ENCODE results near the gene AMN1.

Gene AMN1

GRCh38 chr12:31752450-31752849 lies 23.6 kb upstream of the AMN1 start:
- TF ChIP-seq ISL1 (CRISPR knock-in tag; IDR thresholded peaks at IDR 0.05) (no peak), PPARA (CRISPR knock-in tag; IDR thresholded peaks at IDR 0.05; ENCODE audit: borderline replicate concordance) (no peak), ARNTL (CRISPR knock-in tag; IDR thresholded peaks at IDR 0.05; ENCODE audit: borderline replicate concordance, low read depth) (no peak), BACH2 (CRISPR knock-in tag; IDR thresholded peaks at IDR 0.05; ENCODE audit: borderline replicate concordance) (no peak), CSDC2 (CRISPR knock-in tag; IDR thresholded peaks at IDR 0.05) (no peak), ZNF565 (CRISPR knock-in tag; conservative IDR thresholded peaks at IDR 0.05; ENCODE audit: low read depth) (no peak), GLIS3 (CRISPR knock-in tag; IDR thresholded peaks at IDR 0.05) (no peak), ZNF8 (CRISPR knock-in tag; IDR thresholded peaks at IDR 0.05) (no peak), TSHZ2 (CRISPR knock-in tag; IDR thresholded peaks at IDR 0.05) (no peak), RARB (CRISPR knock-in tag; IDR thresholded peaks at IDR 0.05) (no peak), PATZ1 (CRISPR knock-in tag; IDR thresholded peaks at IDR 0.05; ENCODE audit: borderline replicate concordance) (no peak), TCF4 (CRISPR knock-in tag; IDR thresholded peaks at IDR 0.05; ENCODE audit: borderline replicate concordance) (no peak), ZNF70 (CRISPR knock-in tag; IDR thresholded peaks at IDR 0.05) (no peak), TOX (CRISPR knock-in tag; IDR thresholded peaks at IDR 0.05; ENCODE audit: borderline replicate concordance) (no peak), ZFP30 (CRISPR knock-in tag; IDR thresholded peaks at IDR 0.05) (no peak)
- ATAC-seq, result no peak

GRCh38 chr12:31751085-31751484 lies 22.3 kb upstream of the AMN1 start:
- no peak for ATAC-seq
- TF ChIP-seq ZFP30 (CRISPR knock-in tag; IDR thresholded peaks at IDR 0.05) (no peak), SNAI2 (CRISPR knock-in tag; IDR thresholded peaks at IDR 0.05) (no peak), CSDC2 (CRISPR knock-in tag; IDR thresholded peaks at IDR 0.05) (no peak), ZNF565 (CRISPR knock-in tag; conservative IDR thresholded peaks at IDR 0.05; ENCODE audit: low read depth) (no peak), PPARA (CRISPR knock-in tag; IDR thresholded peaks at IDR 0.05; ENCODE audit: borderline replicate concordance) (no peak), CREB5 (CRISPR knock-in tag; IDR thresholded peaks at IDR 0.05; ENCODE audit: low read depth) (no peak), ZC3H10 (CRISPR knock-in tag; IDR thresholded peaks at IDR 0.05) (no peak), OSR1 (CRISPR knock-in tag; IDR thresholded peaks at IDR 0.05) (no peak), ISL1 (CRISPR knock-in tag; IDR thresholded peaks at IDR 0.05) (no peak), ESRRG (CRISPR knock-in tag; IDR thresholded peaks at IDR 0.05) (no peak), CSRNP3 (CRISPR knock-in tag; IDR thresholded peaks at IDR 0.05) (no peak), TCF4 (CRISPR knock-in tag; IDR thresholded peaks at IDR 0.05; ENCODE audit: borderline replicate concordance) (no peak)

- no peak for ATAC-seq
- no peak for TF ChIP-seq ZNF8 (CRISPR knock-in tag; IDR thresholded peaks at IDR 0.05)
These were observed 21.9 kb upstream of the AMN1 start for GRCh38 chr12:31750747-31751039.

GRCh38 chr12:31749024-31749704 lies 20.3 kb upstream of the AMN1 start:
- peak; percentile 84 for ATAC-seq
- TF ChIP-seq CSDC2 (CRISPR knock-in tag; IDR thresholded peaks at IDR 0.05) (no peak), ZNF70 (CRISPR knock-in tag; IDR thresholded peaks at IDR 0.05) (no peak), OSR1 (CRISPR knock-in tag; IDR thresholded peaks at IDR 0.05) (no peak), PATZ1 (CRISPR knock-in tag; IDR thresholded peaks at IDR 0.05; ENCODE audit: borderline replicate concordance) (no peak), ESRRG (CRISPR knock-in tag; IDR thresholded peaks at IDR 0.05) (no peak), ZC3H10 (CRISPR knock-in tag; IDR thresholded peaks at IDR 0.05) (no peak), ZNF8 (CRISPR knock-in tag; IDR thresholded peaks at IDR 0.05) (no peak), ZNF565 (CRISPR knock-in tag; conservative IDR thresholded peaks at IDR 0.05; ENCODE audit: low read depth) (no peak), ZFP30 (CRISPR knock-in tag; IDR thresholded peaks at IDR 0.05) (no peak), PPARA (CRISPR knock-in tag; IDR thresholded peaks at IDR 0.05; ENCODE audit: borderline replicate concordance) (no peak)
